WTC11 (cell line): ENCODE measurements around the gene ARL9. TPM values are rescaled to one million over a fixed set of nuclear protein-coding genes. Genes with fewer than 3 reads are reported as not detected.

Experiments used
- ATAC-seq: fragments of 200-7000 bp; cut with Tn5 transposase; 2 replicates; pipeline ENCODE4 v1.10.0; 2021; ENCODE audit warnings: mild to moderate bottlenecking, moderate library complexity
- CTCF ChIA-PET: fragments of 300-600 bp; sonication (Branson Sonifier 250); formaldehyde crosslinking; loops from one replicate; lab custom pipeline; 2021; ENCODE audit warnings: antibody characterized with exemption; lab: Charles Lee
- POLR2A ChIA-PET: fragments of 350-600 bp; sonication (Branson Sonifier 250); formaldehyde crosslinking; loops from one replicate; lab custom pipeline; 2021; ENCODE audit warnings: antibody characterized with exemption; lab: Charles Lee
- DNase-seq: peaks from one replicate; pipeline ENCODE4 v3.0.0; 2021; ENCODE audit warnings: low spot score
- H3K27ac Mint-ChIP-seq: 2 replicates; pipeline ENCODE4 v1.8.0; 2021; ENCODE audit warnings: mixed read lengths
- H3K27me3 Mint-ChIP-seq: 2 replicates; pipeline ENCODE4 v1.8.0; 2021; ENCODE audit warnings: low read depth, mild to moderate bottlenecking, moderate library complexity, mixed read lengths
- H3K36me3 Mint-ChIP-seq: 2 replicates; pipeline ENCODE4 v1.8.0; 2021; ENCODE audit warnings: mixed read lengths
- H3K4me1 Mint-ChIP-seq: 2 replicates; pipeline ENCODE4 v1.8.0; 2022; ENCODE audit warnings: mixed read lengths
- H3K4me3 Mint-ChIP-seq: 2 replicates; pipeline ENCODE4 v1.8.0; 2021; ENCODE audit warnings: mild to moderate bottlenecking, moderate library complexity, mixed read lengths
- H3K9me3 Mint-ChIP-seq: 2 replicates; pipeline ENCODE4 v1.8.0; 2021; ENCODE audit warnings: mixed read lengths
- ETV6 ChIP-seq: sonication (generic); formaldehyde crosslinking; IDR thresholded peaks from 2 replicates; pipeline ENCODE4 v1.8.1; 2022; ENCODE audit warnings: mild to moderate bottlenecking, missing genetic modification reagents
- GTF2I ChIP-seq: fragments of 250-450 bp; sonication (Bioruptor Pico); conservative IDR thresholded peaks from 2 replicates; pipeline ENCODE4 v1.4.0; 2021; ENCODE audit warnings: mild to moderate bottlenecking
- JAZF1 ChIP-seq: fragments of 250-450 bp; sonication (Bioruptor Pico); IDR thresholded peaks from 2 replicates; pipeline ENCODE4 v1.9.0; 2021; ENCODE audit warnings: moderate library complexity, mild to moderate bottlenecking, inconsistent platforms
- MAX ChIP-seq: sonication (generic); formaldehyde crosslinking; IDR thresholded peaks from 2 replicates; pipeline ENCODE4 v1.8.0; 2022; ENCODE audit warnings: mild to moderate bottlenecking, missing genetic modification reagents
- NFE2L1 ChIP-seq: sonication (generic); formaldehyde crosslinking; IDR thresholded peaks from 2 replicates; pipeline ENCODE4 v1.8.1; 2023; ENCODE audit warnings: missing genetic modification reagents
- NR1H2 ChIP-seq: sonication (generic); formaldehyde crosslinking; IDR thresholded peaks from 2 replicates; pipeline ENCODE4 v1.9.0; 2021; ENCODE audit warnings: mild to moderate bottlenecking, moderate library complexity, missing genetic modification reagents
- NR3C1 ChIP-seq: sonication (generic); formaldehyde crosslinking; conservative IDR thresholded peaks from 2 replicates; pipeline ENCODE4 v1.8.1; 2023; ENCODE audit warnings: low read depth, mild to moderate bottlenecking, missing genetic modification reagents
- OVOL2 ChIP-seq: fragments of 250-450 bp; sonication (Bioruptor Pico); IDR thresholded peaks from 2 replicates; pipeline ENCODE4 v1.9.0; 2021; ENCODE audit warnings: mild to moderate bottlenecking, borderline replicate concordance
- RORB ChIP-seq: fragments of 250-450 bp; sonication (Bioruptor Pico); IDR thresholded peaks from 2 replicates; pipeline ENCODE4 v1.9.0; 2021; ENCODE audit warnings: mild to moderate bottlenecking
- SMAD3 ChIP-seq: sonication (generic); formaldehyde crosslinking; IDR thresholded peaks from 2 replicates; pipeline ENCODE4 v1.8.0; 2022; ENCODE audit warnings: missing genetic modification reagents, mild to moderate bottlenecking, borderline replicate concordance
- SOX15 ChIP-seq: fragments of 250-450 bp; sonication (Bioruptor Pico); IDR thresholded peaks from 2 replicates; pipeline ENCODE4 v1.9.0; 2021; ENCODE audit warnings: mild to moderate bottlenecking
- TP53 ChIP-seq: sonication (generic); formaldehyde crosslinking; IDR thresholded peaks from 2 replicates; pipeline ENCODE4 v1.8.1; 2023; ENCODE audit warnings: mild to moderate bottlenecking, missing genetic modification reagents
- ZNF232 ChIP-seq: sonication (generic); formaldehyde crosslinking; IDR thresholded peaks from 2 replicates; pipeline ENCODE4 v1.8.0; 2022; ENCODE audit warnings: mild to moderate bottlenecking, missing genetic modification reagents
- ZNF317 ChIP-seq: sonication (generic); formaldehyde crosslinking; IDR thresholded peaks from 2 replicates; pipeline ENCODE4 v1.8.1; 2023; ENCODE audit warnings: low read depth, mild to moderate bottlenecking, moderate library complexity, missing genetic modification reagents, borderline replicate concordance
- ZNF423 ChIP-seq: fragments of 250-450 bp; sonication (Bioruptor Pico); IDR thresholded peaks from 2 replicates; pipeline ENCODE4 v2.1.2; 2022; ENCODE audit warnings: mild to moderate bottlenecking, moderate library complexity
- ZNF671 ChIP-seq: fragments of 250-450 bp; sonication (Bioruptor Pico); IDR thresholded peaks from 2 replicates; pipeline ENCODE4 v1.8.0; 2021; ENCODE audit warnings: mild to moderate bottlenecking
- total RNA-seq: library from RNA; stranded (reverse); gene quantifications from 3 replicates; pipeline ENCODE4 v1.2.3, GENCODE V29; 2021
- TF ChIP-seq, protein P1 (sequence below): sonication (generic); formaldehyde crosslinking; conservative IDR thresholded peaks from 2 replicates; pipeline ENCODE4 v1.8.1; 2023; ENCODE audit warnings: mild to moderate bottlenecking, low read depth, missing genetic modification reagents, moderate library complexity
- TF ChIP-seq, protein P2 (sequence below): sonication (generic); formaldehyde crosslinking; IDR thresholded peaks from 2 replicates; pipeline ENCODE4 v1.8.1; 2023; ENCODE audit warnings: mild to moderate bottlenecking, missing genetic modification reagents, moderate library complexity
- TF ChIP-seq, protein P3 (sequence below): fragments of 250-450 bp; sonication (Bioruptor Pico); conservative IDR thresholded peaks from 2 replicates; pipeline ENCODE4 v1.9.0; 2021; ENCODE audit warnings: mild to moderate bottlenecking
- TF ChIP-seq, protein P4 (sequence below): sonication (generic); formaldehyde crosslinking; IDR thresholded peaks from 2 replicates; pipeline ENCODE4 v1.8.1; 2023; ENCODE audit warnings: mild to moderate bottlenecking, moderate library complexity, missing genetic modification reagents
- TF ChIP-seq, protein P5 (sequence below): fragments of 250-450 bp; sonication (Bioruptor Pico); IDR thresholded peaks from 2 replicates; pipeline ENCODE4 v1.9.0; 2021; ENCODE audit warnings: mild to moderate bottlenecking

ARL9 gene
- total RNA-seq, 1 experiment from 2014 or later, result 0.48 TPM

- ATAC-seq (no peak), DNase-seq (no peak)
- ChIA-PET POLR2A (no interaction called here), CTCF (interaction anchor here (0.8 kb wide), 1 partner anchor 19 kb away, joined by 3 read pairs; no protein-coding TSS in a partner anchor)
- TF ChIP-seq, protein P1, sequence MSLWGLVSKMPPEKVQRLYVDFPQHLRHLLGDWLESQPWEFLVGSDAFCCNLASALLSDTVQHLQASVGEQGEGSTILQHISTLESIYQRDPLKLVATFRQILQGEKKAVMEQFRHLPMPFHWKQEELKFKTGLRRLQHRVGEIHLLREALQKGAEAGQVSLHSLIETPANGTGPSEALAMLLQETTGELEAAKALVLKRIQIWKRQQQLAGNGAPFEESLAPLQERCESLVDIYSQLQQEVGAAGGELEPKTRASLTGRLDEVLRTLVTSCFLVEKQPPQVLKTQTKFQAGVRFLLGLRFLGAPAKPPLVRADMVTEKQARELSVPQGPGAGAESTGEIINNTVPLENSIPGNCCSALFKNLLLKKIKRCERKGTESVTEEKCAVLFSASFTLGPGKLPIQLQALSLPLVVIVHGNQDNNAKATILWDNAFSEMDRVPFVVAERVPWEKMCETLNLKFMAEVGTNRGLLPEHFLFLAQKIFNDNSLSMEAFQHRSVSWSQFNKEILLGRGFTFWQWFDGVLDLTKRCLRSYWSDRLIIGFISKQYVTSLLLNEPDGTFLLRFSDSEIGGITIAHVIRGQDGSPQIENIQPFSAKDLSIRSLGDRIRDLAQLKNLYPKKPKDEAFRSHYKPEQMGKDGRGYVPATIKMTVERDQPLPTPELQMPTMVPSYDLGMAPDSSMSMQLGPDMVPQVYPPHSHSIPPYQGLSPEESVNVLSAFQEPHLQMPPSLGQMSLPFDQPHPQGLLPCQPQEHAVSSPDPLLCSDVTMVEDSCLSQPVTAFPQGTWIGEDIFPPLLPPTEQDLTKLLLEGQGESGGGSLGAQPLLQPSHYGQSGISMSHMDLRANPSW (CRISPR knock-in tag), result no peak
- no peak overlapping the region for H3K4me3 Mint-ChIP-seq
- H3K4me1 Mint-ChIP-seq, result peaks cover 3% of the 10 kb centered on the region
- H3K27me3 Mint-ChIP-seq, result peaks cover 19% of the 10 kb centered on the region
- H3K27ac Mint-ChIP-seq, result no peak overlapping the region
- no peaks in the 10 kb centered on the region; the same call in 1 of the 2 replicates for H3K9me3 Mint-ChIP-seq
- no peaks in the 10 kb centered on the region for H3K36me3 Mint-ChIP-seq
Measured at GRCh38 chr4:56551516-56551915, 45.9 kb downstream of the ARL9 start.

DNA sequence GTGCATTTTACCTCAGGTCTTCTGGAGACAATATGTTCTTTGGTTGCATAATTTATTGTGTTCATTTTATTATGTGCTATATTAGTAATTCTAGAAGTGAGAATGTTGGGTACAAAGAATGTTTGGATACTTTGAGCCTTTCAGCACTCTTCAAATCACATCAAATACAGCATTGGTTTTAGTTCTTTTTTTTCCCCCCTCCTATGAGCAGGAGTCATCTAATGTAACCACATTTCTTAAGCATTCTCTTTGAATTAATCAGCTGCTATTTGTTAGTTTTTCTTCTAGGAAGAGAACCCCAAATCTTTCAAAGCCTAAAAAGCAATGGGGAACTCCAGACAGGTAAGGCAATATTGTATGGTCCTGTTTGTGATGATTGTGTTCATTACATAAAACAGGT is 46.7 kb downstream of the ARL9 start:
- Mint-ChIP-seq H3K27ac (no peak overlapping the region), H3K36me3 (no peaks in the 10 kb centered on the region), H3K4me3 (no peak overlapping the region), H3K4me1 (peaks cover 3% of the 10 kb centered on the region), H3K9me3 (no peaks in the 10 kb centered on the region; the same call in 1 of the 2 replicates), H3K27me3 (peaks cover 20% of the 10 kb centered on the region)
- DNase-seq (no peak), ATAC-seq (no peak)
- ChIA-PET CTCF (no interaction called here), POLR2A (no interaction called here)
- TF ChIP-seq OVOL2 (CRISPR knock-in tag), result no peak
- no peak for TF ChIP-seq NFE2L1

GRCh38 chr4:56570041-56570440 is 64.5 kb downstream of the ARL9 start:
- CTCF ChIA-PET, result interaction anchor here (0.7 to 0.9 kb wide), 2 partner anchors 19 to 157 kb away, joined by 3 read pairs; no protein-coding TSS in a partner anchor
- TF ChIP-seq RORB (CRISPR knock-in tag), result no peak
- TF ChIP-seq, protein P1 (CRISPR knock-in tag), result no peak
- no peak for TF ChIP-seq MAX (CRISPR knock-in tag)
- TF ChIP-seq GTF2I, result no peak
- TF ChIP-seq, protein P2, sequence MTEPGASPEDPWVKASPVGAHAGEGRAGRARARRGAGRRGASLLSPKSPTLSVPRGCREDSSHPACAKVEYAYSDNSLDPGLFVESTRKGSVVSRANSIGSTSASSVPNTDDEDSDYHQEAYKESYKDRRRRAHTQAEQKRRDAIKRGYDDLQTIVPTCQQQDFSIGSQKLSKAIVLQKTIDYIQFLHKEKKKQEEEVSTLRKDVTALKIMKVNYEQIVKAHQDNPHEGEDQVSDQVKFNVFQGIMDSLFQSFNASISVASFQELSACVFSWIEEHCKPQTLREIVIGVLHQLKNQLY, result no peak
- TF ChIP-seq ZNF423, result no peak
- TF ChIP-seq JAZF1 (CRISPR knock-in tag), result no peak
- no peak for TF ChIP-seq TP53 (CRISPR knock-in tag)
- no peak for TF ChIP-seq ZNF671 (CRISPR knock-in tag)
- no peak for TF ChIP-seq ETV6 (CRISPR knock-in tag)
- TF ChIP-seq NR3C1, result no peak
- TF ChIP-seq ZNF317 (CRISPR knock-in tag), result no peak
- TF ChIP-seq SMAD3 (CRISPR knock-in tag), result no peak
- TF ChIP-seq, protein P3, sequence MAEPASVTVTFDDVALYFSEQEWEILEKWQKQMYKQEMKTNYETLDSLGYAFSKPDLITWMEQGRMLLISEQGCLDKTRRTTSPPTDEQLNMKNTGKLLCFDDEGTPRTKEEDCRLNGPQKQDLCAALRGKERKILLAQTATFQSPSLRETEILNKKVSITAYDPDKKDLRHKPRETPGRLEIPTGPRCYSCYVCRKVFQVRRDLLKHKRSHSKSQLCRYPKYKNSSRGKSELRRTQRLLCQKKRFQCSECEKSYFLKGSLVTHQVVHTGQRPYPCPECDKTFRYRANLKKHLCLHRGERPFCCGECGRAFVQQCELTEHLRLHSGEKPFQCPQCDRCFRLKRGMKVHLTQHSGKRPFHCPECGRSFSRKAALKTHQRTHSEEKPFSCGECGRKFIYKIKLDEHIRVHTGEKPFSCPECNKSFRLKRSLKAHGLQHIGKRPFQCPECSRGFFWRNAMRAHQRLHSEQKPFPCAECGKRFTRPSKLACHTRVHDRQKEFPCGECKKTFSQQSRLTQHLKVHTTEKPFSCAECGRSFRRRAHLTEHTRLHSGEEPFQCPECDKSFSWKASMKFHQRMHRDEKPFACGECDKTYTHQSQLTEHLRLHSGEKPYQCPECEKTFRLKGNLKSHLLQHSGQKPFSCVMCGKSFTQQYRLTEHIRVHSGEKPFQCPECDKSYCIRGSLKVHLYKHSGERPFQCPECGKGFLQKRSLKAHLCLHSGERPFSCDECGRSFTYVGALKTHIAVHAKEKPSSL (CRISPR knock-in tag), result no peak
- TF ChIP-seq, protein P4, sequence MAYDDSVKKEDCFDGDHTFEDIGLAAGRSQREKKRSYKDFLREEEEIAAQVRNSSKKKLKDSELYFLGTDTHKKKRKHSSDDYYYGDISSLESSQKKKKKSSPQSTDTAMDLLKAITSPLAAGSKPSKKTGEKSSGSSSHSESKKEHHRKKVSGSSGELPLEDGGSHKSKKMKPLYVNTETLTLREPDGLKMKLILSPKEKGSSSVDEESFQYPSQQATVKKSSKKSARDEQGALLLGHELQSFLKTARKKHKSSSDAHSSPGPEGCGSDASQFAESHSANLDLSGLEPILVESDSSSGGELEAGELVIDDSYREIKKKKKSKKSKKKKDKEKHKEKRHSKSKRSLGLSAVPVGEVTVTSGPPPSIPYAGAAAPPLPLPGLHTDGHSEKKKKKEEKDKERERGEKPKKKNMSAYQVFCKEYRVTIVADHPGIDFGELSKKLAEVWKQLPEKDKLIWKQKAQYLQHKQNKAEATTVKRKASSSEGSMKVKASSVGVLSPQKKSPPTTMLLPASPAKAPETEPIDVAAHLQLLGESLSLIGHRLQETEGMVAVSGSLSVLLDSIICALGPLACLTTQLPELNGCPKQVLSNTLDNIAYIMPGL (CRISPR knock-in tag), result no peak
- TF ChIP-seq ZNF232 (CRISPR knock-in tag), result no peak
- TF ChIP-seq NR1H2, result no peak
- no peak for TF ChIP-seq SOX15
- TF ChIP-seq, protein P5, sequence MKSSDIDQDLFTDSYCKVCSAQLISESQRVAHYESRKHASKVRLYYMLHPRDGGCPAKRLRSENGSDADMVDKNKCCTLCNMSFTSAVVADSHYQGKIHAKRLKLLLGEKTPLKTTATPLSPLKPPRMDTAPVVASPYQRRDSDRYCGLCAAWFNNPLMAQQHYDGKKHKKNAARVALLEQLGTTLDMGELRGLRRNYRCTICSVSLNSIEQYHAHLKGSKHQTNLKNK (CRISPR knock-in tag), result no peak
- TF ChIP-seq, all 79 proteins: peak for 0
- Mint-ChIP-seq H3K4me1 (no peaks in the 10 kb centered on the region), H3K27ac (no peak overlapping the region), H3K9me3 (no peaks in the 10 kb centered on the region), H3K27me3 (no peaks in the 10 kb centered on the region), H3K36me3 (no peaks in the 10 kb centered on the region), H3K4me3 (no peak overlapping the region)
- DNase-seq (no peak), ATAC-seq (no peak)
- POLR2A ChIA-PET, result no interaction called here
